MM.1S (cell line): ENCODE data around the gene KCNJ11.

ENCODE experiments used
- DNase-seq: peaks from one replicate; pipeline ENCODE4 v3.0.0-alpha.2; 2015
- H2AFZ ChIP-seq: fragments of 300-600 bp; sonication (generic); 2 replicates; pipeline ENCODE4 v1.6.0; 2016; ENCODE audit warnings: antibody characterized with exemption, low read length
- H3F3A ChIP-seq: fragments of 300-600 bp; sonication (generic); 2 replicates; pipeline ENCODE4 v1.6.1; 2016; ENCODE audit warnings: mild to moderate bottlenecking, antibody characterized with exemption, low read length, moderate library complexity, mixed read lengths; ENCODE audit not compliant: insufficient read depth
- H3K27ac ChIP-seq: fragments of 300-600 bp; sonication (generic); 2 replicates; pipeline ENCODE4 v1.5.1; 2016; ENCODE audit warnings: mild to moderate bottlenecking, low read length
- H3K27me3 ChIP-seq: fragments of 300-600 bp; sonication (generic); replicated peaks from 2 replicates; pipeline ENCODE4 v1.6.0; 2016; ENCODE audit warnings: low read length; ENCODE audit not compliant: insufficient read depth
- H3K36me3 ChIP-seq: fragments of 300-600 bp; sonication (generic); replicated peaks from 2 replicates; pipeline ENCODE4 v1.6.1; 2016; ENCODE audit warnings: mild to moderate bottlenecking, low read length, mixed read lengths; ENCODE audit not compliant: insufficient read depth
- H3K4me1 ChIP-seq: fragments of 300-600 bp; sonication (generic); 2 replicates; pipeline ENCODE4 v1.6.1; 2016; ENCODE audit warnings: low read length, mixed read lengths
- H3K4me2 ChIP-seq: fragments of 300-600 bp; sonication (generic); 2 replicates; pipeline ENCODE4 v1.6.0; 2016; ENCODE audit warnings: low read depth, low read length
- H3K4me3 ChIP-seq: fragments of 300-600 bp; sonication (generic); 2 replicates; pipeline ENCODE4 v1.5.1; 2016; ENCODE audit warnings: low read length, mixed read lengths
- H3K79me2 ChIP-seq: fragments of 300-600 bp; sonication (generic); 2 replicates; pipeline ENCODE4 v1.6.1; 2016; ENCODE audit warnings: mixed run types, low read length, mixed read lengths
- H3K9ac ChIP-seq: fragments of 300-600 bp; sonication (generic); 2 replicates; pipeline ENCODE4 v1.6.1; 2016; ENCODE audit warnings: low read length, mixed read lengths
- H3K9me2 ChIP-seq: fragments of 300-600 bp; sonication (generic); replicated peaks from 2 replicates; pipeline ENCODE4 v1.6.1; 2016; ENCODE audit warnings: mild to moderate bottlenecking, low read length, mixed read lengths; ENCODE audit not compliant: insufficient read depth
- H3K9me3 ChIP-seq: fragments of 300-600 bp; sonication (generic); replicated peaks from 2 replicates; pipeline ENCODE4 v1.6.1; 2016; ENCODE audit warnings: mild to moderate bottlenecking, low read length, mixed read lengths; ENCODE audit not compliant: insufficient read depth
- H4K20me1 ChIP-seq: fragments of 300-600 bp; sonication (generic); 2 replicates; pipeline ENCODE4 v1.6.1; 2016; ENCODE audit warnings: mild to moderate bottlenecking, low read length, moderate library complexity, mixed read lengths; ENCODE audit not compliant: insufficient read depth
- CTCF ChIP-seq: fragments of 300-600 bp; sonication (generic); IDR thresholded peaks from 2 replicates; pipeline ENCODE4 v1.5.1; 2016; ENCODE audit warnings: antibody characterized with exemption, low read length, mixed read lengths
- EZH2 ChIP-seq: fragments of 300-600 bp; sonication (generic); optimal IDR thresholded peaks from 2 replicates; pipeline ENCODE3; 2017; ENCODE audit warnings: low read depth, mild to moderate bottlenecking, antibody characterized with exemption, low read length, mixed read lengths
- EZH2phosphoT487 ChIP-seq: fragments of 300-600 bp; sonication (generic); IDR thresholded peaks from 2 replicates; pipeline ENCODE4 v1.6.1; 2018; ENCODE audit warnings: antibody characterized with exemption, low read length

Gene KCNJ11

DNA sequence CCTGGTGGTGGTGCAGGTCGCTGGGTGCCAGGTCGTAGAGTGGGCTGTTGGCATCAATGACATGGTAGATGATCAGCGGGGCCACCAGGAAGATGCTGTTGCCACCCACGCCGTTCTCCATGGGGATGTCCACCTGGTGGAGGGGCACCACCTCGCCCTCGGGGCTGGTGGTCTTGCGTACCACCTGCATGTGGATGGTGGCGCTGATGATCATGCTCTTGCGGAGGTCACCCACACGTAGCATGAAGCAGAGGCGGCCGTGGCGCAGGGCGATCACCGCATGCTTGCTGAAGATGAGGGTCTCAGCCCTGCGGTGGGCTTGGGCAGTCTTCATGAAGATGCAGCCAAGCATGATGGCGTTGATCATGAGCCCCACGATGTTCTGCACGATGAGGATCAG lies 1.2 kb downstream of the KCNJ11 start:
- H3K4me2 ChIP-seq, result no peak overlapping the region; the same call in 1 of the 2 replicates
- no peak overlapping the region for H3K27ac ChIP-seq

DNA sequence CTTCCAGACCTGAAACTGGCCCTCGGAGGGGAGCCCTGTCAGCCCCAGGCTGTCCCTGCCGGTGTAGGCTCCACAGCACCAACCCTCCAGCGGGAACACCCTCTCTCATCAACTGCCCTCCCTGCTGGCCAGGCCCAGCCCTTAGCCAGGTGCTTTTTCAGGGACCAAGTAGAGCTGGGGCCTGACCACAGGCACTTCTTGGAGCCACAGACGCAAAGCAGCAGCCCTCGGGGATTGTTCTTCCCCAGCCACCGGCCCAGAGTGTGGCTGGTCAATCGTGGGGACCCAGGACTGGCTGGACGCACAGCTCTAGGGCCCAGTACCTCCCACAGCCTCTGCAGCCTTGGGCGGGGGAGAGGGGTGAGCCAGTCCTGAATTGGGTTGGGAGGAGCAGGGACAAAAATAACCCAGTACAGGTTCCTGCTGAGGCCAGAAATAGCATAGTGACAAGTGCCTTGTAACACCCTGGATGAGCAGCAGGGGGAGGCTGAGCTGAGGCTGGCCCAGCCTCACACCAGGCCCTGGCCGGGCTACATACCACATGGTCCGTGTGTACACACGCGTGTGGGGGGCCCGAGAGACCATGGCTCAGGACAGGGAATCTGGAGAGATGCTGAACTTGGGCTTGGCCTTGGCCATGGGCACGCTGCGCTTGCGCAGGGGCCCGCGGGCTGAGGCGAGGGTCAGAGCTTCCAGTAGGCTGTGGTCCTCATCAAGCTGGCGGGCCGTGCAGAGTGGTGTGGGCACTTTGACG lies 2.0 kb downstream of the KCNJ11 start:
- peak; percentile 78 for DNase-seq
- no peaks in the 10 kb centered on the region for H4K20me1 ChIP-seq

More for the DNA sequence above, 1.2 kb downstream of the KCNJ11 start:
- no peaks in the 10 kb centered on the region for H3K27me3 ChIP-seq
- H4K20me1 ChIP-seq, result no peaks in the 10 kb centered on the region
- H3K36me3 ChIP-seq, result no peaks in the 10 kb centered on the region
- no peak overlapping the region for H3K9ac ChIP-seq
- H3K9me3 ChIP-seq, result no peaks in the 10 kb centered on the region
- no peak overlapping the region for H2AFZ ChIP-seq
- no peak for DNase-seq
- TF ChIP-seq CTCF (no peak), EZH2 (no peak), EZH2phosphoT487 (no peak)
- no peaks in the 10 kb centered on the region for H3K9me2 ChIP-seq
- no peak overlapping the region for H3K4me3 ChIP-seq
- H3K4me1 ChIP-seq, result peaks cover 43% of the 10 kb centered on the region
- peaks cover 17% of the 10 kb centered on the region for H3F3A ChIP-seq
- 0 out of 2 replicates have a peak, but pooled peaks cover 11% of the 10 kb centered on the region for H3K79me2 ChIP-seq

DNA sequence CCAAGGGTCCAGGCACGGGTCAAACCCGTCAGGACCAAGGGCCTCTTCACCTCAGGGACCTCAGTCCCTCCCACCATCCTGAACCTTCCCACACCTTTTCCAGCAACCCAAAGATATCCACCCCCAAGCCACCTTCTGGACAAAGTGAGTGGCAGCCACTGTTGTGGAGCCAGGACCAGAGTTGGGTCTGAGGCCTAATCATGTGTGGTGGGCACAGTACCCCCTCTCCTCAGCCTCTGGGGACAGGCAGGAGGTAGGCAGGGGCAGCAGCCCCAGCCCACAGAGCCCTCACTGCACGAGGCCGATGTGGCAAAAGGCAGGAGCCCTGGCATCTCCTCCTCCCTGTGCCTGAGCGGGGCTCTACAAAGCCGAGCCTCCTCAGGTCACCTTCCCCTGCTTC lies 2.5 kb downstream of the KCNJ11 start:
- Histone ChIP-seq H3K9ac (peak overlapping the region; percentile 29; the same call in 1 of the 2 replicates), H4K20me1 (no peaks in the 10 kb centered on the region), H3K9me2 (no peaks in the 10 kb centered on the region), H3K9me3 (no peaks in the 10 kb centered on the region), H3K4me3 (peak overlapping the region; percentile 35), H2AFZ (no peak overlapping the region), H3K4me2 (peak overlapping the region; percentile 86), H3K4me1 (peaks cover 30% of the 10 kb centered on the region), H3K79me2 (0 out of 2 replicates have a peak, but pooled peaks cover 11% of the 10 kb centered on the region), H3F3A (peaks cover 10% of the 10 kb centered on the region; the same call in 1 of the 2 replicates), H3K27ac (peak overlapping the region; percentile 33; the same call in 1 of the 2 replicates), H3K36me3 (no peaks in the 10 kb centered on the region), H3K27me3 (no peaks in the 10 kb centered on the region)
- no peak for TF ChIP-seq EZH2phosphoT487
- TF ChIP-seq EZH2, result no peak
- TF ChIP-seq CTCF, result no peak
- no peak for DNase-seq

More for the DNA sequence above, 2.0 kb downstream of the KCNJ11 start:
- Histone ChIP-seq H3F3A (peaks cover 10% of the 10 kb centered on the region; the same call in 1 of the 2 replicates), H3K27me3 (no peaks in the 10 kb centered on the region), H3K4me2 (peak overlapping the region; percentile 86), H3K9me2 (no peaks in the 10 kb centered on the region), H3K9me3 (no peaks in the 10 kb centered on the region), H2AFZ (peak overlapping the region; percentile 25; the same call in 1 of the 2 replicates), H3K79me2 (0 out of 2 replicates have a peak, but pooled peaks cover 11% of the 10 kb centered on the region), H3K4me3 (peak overlapping the region; percentile 35), H3K27ac (peak overlapping the region; percentile 33; the same call in 1 of the 2 replicates), H3K4me1 (peaks cover 36% of the 10 kb centered on the region), H3K9ac (peak overlapping the region; percentile 29; the same call in 1 of the 2 replicates), H3K36me3 (no peaks in the 10 kb centered on the region)
- TF ChIP-seq EZH2 (no peak), CTCF (peak; percentile 80), EZH2phosphoT487 (no peak)
